Heart left ventricle (tissue), 16 donors: Measurements from ENCODE around the gene CTRB2. TPM values are rescaled to one million over a fixed set of nuclear protein-coding genes. Genes with fewer than 3 reads are reported as not detected.

Experiments used
- ATAC-seq, 4 donors: fragments of 200-7000 bp; cut with Tn5 transposase; one replicate each; pipeline ENCODE4 v1.9.1; 2020 to 2022; ENCODE audit warnings: moderate library complexity in 4 of 4, mild to moderate bottlenecking in 3 of 4, moderate number of reproducible peaks in 1 of 4
- DNase-seq, 5 donors: peaks; one replicate each; pipeline ENCODE4 v3.0.0-alpha.2; 2020
- H3K27ac ChIP-seq, 12 donors: fragments of 200-600 bp; sonication (generic) in 4 of 12; one replicate each; pipeline versions ENCODE4 v1.5.0 to v1.8.0; 2016 to 2022; ENCODE audit warnings: mild to moderate bottlenecking in 2 of 12
- H3K27me3 ChIP-seq, 9 donors: fragments of 200-600 bp; sonication (generic) in 2 of 9; one replicate each; pipeline versions ENCODE4 v1.5.1 to v1.8.0; 2016 to 2022; ENCODE audit warnings: mild to moderate bottlenecking in 3 of 9
- H3K36me3 ChIP-seq, 9 donors: fragments of 200-600 bp; sonication (generic) in 2 of 9; one replicate each; pipeline versions ENCODE4 v1.5.0 to v1.8.0; 2018 to 2022; ENCODE audit warnings: mild to moderate bottlenecking in 2 of 9
- H3K4me1 ChIP-seq, 12 donors: fragments of 200-600 bp; sonication (generic) in 4 of 12; one replicate each; pipeline versions ENCODE4 v1.5.0 to v1.8.0; 2016 to 2022; ENCODE audit warnings: mild to moderate bottlenecking in 3 of 12
- H3K4me3 ChIP-seq, 12 donors: fragments of 200-600 bp; sonication (generic) in 4 of 12; one replicate each; pipeline versions ENCODE4 v1.5.0 to v1.8.0; 2017 to 2022; ENCODE audit warnings: mild to moderate bottlenecking in 9 of 12, moderate library complexity in 4 of 12
- H3K9me3 ChIP-seq, 12 donors: fragments of 200-600 bp; sonication (generic) in 4 of 12; one replicate each; pipeline versions ENCODE4 v1.5.0 to v1.8.0; 2016 to 2022; ENCODE audit warnings: mild to moderate bottlenecking in 1 of 12
- POLR2A ChIP-seq, 2 donors: fragments of 450-650 bp; IDR thresholded peaks; one replicate each; pipeline ENCODE4 v1.6.1; 2017; ENCODE audit warnings: antibody characterized with exemption in 2 of 2, mild to moderate bottlenecking in 2 of 2, moderate library complexity in 2 of 2
- WGBS, 4 donors: extraction: QIAGEN DNeasy Blood & Tissue Kit in 2 of 4; methylation state at CpG; one replicate each; pipeline versions ENCODE4 v1.1.5 to v1.1.7; 2013 to 2018; 5-methylcytosine and 5-hydroxymethylcytosine counted together
- intact Hi-C, 10 donors: fragments of 100-400 bp; cut with DNase I; formaldehyde crosslinking; loops; one replicate each; pipeline versions ENCODE4 v1.11.1 to v1.14.2; 2022
- polyA plus RNA-seq, 2 donors: library from polyadenylated mRNA; stranded (reverse); fragments of 200-250 nt; gene quantifications; one replicate each; pipeline ENCODE4 v1.2.3, GENCODE V29; 2013
- total RNA-seq, 9 donors: library from RNA; depleted of rRNA in 2 of 9; stranded (reverse); fragments of >200 nt in 2 of 9; fragmentation: NEBNext Ultra II Directional in 3 of 9; extraction: Animal tissue kit (Norgen Biotek cat#: 25700) in 3 of 9; gene quantifications; one replicate each; pipeline versions ENCODE4 v1.1.0 to v1.2.4, GENCODE V29; 2016 to 2023
- TF ChIP-seq, protein P1 (sequence below), 12 donors: fragments of 200-600 bp; sonication (generic) in 4 of 12; IDR thresholded peaks; one replicate each; pipeline versions ENCODE4 v1.5.0 to v1.8.0; 2018 to 2022; ENCODE audit warnings: antibody characterized with exemption in 12 of 12, mild to moderate bottlenecking in 5 of 12
- donor health status: ischemic (EF 13 %, LVEDD 7.1; RV severe dilation, severe dysfunction).
- donor health status: healthy with polysubstance abuse.
- donor health status: DM: no; HTN: yes; CAD: no.
- donor health status: DM: no; HTN: no; CAD: no.
- donor health status: ischemic (EF 25% LVEDD 6.9; RV normal size, moderate dysfunction).
- donor health status: ischemic (EF 25% LVEDD 5.7; RV mildly dilated, moderate dysfunction).
- donor health status: healthy.
- donor health status: DM: yes; HTN: yes; CAD: no.
- donor health status: ischemic (EF 35%, LVEDD 5.7; RV mildly dilated, moderate dysfunction).
- donor health status: nonischemic (EF 11% LVEDD 7.7; RV severe dilation, severe dysfunction).
- donor health status: DM: yes; HTN: yes; CAD: no.
- donor health status: PGD.
- donor health status: ischemic (EF 29% LVEDD 5.4; RV normal size, mild dysfunction).
- donor health status: nonischemic (EF 23%, LVEDD 6.1; RV moderate dilation, normal function).

CTRB2 gene
- total and polyA plus RNA-seq, 11 donors, result 0.51 to 3.7 (median 2.5) TPM; not detected in 5

DNA sequence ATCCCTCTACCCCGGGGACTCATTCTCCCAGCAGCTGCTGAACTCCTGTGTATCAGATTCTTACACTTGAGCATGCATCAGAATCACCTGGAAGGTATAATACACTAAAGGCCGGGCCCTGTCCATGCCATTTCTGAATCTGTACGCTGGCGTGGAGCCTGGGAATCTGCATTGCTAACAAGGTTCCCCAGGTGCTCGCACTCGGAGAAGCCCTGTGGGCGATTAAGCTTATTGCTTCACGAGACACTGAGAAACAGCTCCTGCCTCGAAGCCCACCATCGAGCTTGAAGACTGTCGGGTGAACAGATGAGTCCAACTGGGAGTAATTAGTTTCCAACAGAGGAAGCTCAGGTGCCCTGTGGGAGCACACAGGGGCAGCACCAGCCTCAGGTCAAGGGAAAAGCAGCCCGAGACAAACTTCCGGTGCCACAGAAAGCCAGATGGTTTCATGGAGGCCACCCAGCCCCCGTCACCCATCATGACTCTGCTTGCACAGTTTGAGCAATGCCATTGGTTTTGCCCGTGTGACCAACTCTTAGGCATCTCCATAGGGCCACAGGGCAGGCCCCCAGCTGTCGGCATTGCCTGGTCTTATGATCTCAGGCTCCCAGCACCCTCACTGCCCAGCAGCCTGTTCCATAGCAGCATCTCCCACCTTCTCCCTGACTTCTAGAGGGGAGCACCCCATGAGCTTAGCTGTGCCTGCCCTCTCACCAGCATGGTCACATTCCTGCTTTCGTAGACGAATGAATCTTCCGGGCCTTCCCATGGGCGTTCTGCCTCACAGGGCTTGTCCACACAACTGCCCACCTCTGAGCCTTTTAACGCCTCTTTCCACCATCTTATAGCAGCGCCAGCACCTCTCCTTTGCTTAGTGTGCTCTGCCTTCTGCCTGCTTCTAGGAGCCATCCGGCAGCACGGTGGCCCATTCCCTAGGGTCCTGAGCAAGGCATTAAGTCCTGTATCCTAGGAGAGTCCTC is 10.9 kb downstream of the CTRB2 start:
- intact Hi-C loops, result loop anchor here in 8 of 10 donors (5.0 to 10.0 kb wide), 7 partner anchors 36 to 569 kb away; partner anchors contain the start of gene TMEM170A (in 1 of the 8)
- TF ChIP-seq POLR2A (IDR thresholded peaks at IDR 0.05), result no peak
- TF ChIP-seq, protein P1, sequence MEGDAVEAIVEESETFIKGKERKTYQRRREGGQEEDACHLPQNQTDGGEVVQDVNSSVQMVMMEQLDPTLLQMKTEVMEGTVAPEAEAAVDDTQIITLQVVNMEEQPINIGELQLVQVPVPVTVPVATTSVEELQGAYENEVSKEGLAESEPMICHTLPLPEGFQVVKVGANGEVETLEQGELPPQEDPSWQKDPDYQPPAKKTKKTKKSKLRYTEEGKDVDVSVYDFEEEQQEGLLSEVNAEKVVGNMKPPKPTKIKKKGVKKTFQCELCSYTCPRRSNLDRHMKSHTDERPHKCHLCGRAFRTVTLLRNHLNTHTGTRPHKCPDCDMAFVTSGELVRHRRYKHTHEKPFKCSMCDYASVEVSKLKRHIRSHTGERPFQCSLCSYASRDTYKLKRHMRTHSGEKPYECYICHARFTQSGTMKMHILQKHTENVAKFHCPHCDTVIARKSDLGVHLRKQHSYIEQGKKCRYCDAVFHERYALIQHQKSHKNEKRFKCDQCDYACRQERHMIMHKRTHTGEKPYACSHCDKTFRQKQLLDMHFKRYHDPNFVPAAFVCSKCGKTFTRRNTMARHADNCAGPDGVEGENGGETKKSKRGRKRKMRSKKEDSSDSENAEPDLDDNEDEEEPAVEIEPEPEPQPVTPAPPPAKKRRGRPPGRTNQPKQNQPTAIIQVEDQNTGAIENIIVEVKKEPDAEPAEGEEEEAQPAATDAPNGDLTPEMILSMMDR (IDR thresholded peaks at IDR 0.05), result no peak

DNA sequence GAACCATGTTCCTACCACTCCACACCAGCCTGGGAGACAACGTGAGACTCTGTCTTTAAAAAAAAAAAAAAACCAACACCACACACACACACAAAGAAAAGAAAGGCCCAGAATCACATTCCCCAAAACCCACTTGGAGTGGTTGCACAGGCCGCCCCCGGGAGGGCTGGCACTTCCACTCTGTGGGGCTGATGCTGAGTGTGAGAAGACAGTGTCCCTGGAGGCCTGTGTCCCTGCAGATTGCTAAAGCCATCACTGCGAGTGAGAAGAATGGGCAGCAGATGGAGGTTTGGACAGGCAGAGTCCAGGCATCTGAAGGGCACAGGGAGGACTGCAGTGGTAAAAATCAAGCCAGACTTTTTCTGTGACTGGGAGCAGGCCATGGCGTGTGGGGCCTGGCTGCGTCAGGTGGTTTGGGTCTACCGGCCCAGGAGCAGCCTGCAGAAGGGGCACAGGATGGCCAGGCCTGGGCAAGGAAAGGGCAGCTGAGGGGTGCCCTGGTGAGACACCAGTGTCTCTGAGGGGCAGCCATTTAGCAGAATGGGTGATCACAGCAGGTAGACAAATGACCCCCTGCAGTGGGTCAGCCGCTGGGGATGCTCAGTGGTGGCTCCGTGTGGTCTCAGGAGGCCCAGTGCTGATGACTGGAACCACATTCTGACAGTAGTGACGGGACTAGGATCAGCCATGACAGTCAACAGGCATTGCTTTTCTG is 13.1 kb downstream of the CTRB2 start:
- WGBS, 4 donors, result 80 to 87% (median 84%) methylated on average over 6 to 10 of the region's 10 CpGs
- peaks cover 0 to 9% (median 0%) of the 10 kb centered on the region in 12 donors for H3K4me1 ChIP-seq
- intact Hi-C loops, result loop anchor here in 4 of 10 donors (10.0 kb wide), 3 partner anchors 211 to 571 kb away; partner anchors contain the start of gene TMEM170A (in 1 of the 4)
- ATAC-seq (no peak), DNase-seq (peak in 1 of 5 donors; percentile 42)
- H3K27me3 ChIP-seq, result peaks cover 0 to 20% (median 9%) of the 10 kb centered on the region in 9 donors
- no peaks in the 10 kb centered on the region for H3K36me3 ChIP-seq
- no peaks in the 10 kb centered on the region for H3K9me3 ChIP-seq
- H3K4me3 ChIP-seq, result no peak overlapping the region
- no peak overlapping the region for H3K27ac ChIP-seq
- TF ChIP-seq, protein P1 (IDR thresholded peaks at IDR 0.05), result no peak

More for the DNA sequence above, 10.9 kb downstream of the CTRB2 start:
- no peak overlapping the region for H3K4me3 ChIP-seq
- no peaks in the 10 kb centered on the region for H3K36me3 ChIP-seq
- ATAC-seq, result no peak
- no peak overlapping the region for H3K27ac ChIP-seq
- 82 to 85% (median 84%) methylated on average over 24 of the region's 24 CpGs for WGBS, 4 donors
- H3K9me3 ChIP-seq, result no peaks in the 10 kb centered on the region
- DNase-seq, result peak in 1 of 5 donors; percentile 38
- peaks cover 0 to 20% (median 9%) of the 10 kb centered on the region in 9 donors for H3K27me3 ChIP-seq
- H3K4me1 ChIP-seq, result peaks cover 0 to 23% (median 0%) of the 10 kb centered on the region in 12 donors

DNA sequence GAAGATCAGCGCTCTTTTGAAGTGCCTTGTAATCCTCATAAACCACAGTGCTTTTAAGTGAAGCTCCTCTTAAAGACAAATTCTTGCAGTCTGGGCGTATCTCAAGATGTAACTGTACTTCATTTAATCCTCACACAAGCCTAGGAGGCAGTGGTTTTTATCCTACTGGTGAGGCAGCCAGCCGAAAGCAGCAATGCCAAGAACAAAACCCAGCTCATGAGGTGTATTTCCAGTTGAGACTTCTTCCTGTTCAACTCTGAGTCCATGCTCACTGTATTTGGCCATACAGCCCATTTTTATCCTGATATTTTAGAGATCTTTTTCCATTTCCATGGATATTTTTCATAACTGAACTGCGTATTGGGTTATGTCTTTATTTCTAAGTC is 13.7 kb downstream of the CTRB2 start:
- 85 to 97% (median 94%) methylated on average over 4 of the region's 4 CpGs for WGBS, 4 donors
- Histone ChIP-seq H3K9me3 (no peaks in the 10 kb centered on the region), H3K27me3 (peaks cover 0 to 19% (median 8%) of the 10 kb centered on the region in 9 donors), H3K4me1 (peaks cover 0 to 6% (median 0%) of the 10 kb centered on the region in 12 donors), H3K36me3 (no peaks in the 10 kb centered on the region), H3K4me3 (no peak overlapping the region), H3K27ac (no peak overlapping the region)
- TF ChIP-seq POLR2A (IDR thresholded peaks at IDR 0.05), result no peak
- TF ChIP-seq, protein P1 (IDR thresholded peaks at IDR 0.05), result no peak
- ATAC-seq, result no peak
- DNase-seq, result no peak
- intact Hi-C loops, result loop anchor here in 4 of 10 donors (10.0 kb wide), 3 partner anchors 212 to 572 kb away; partner anchors contain the start of gene TMEM170A (in 1 of the 4)
